RKO (cell line): ENCODE measurements around the gene GNB1L.
"Not testable (repeated sequence)": the region's sequence is repeated elsewhere in the genome, so short reads cannot be mapped to it uniquely, and the experiment has no call there.

ENCODE experiments used
- DNase-seq: peaks from one replicate; pipeline ENCODE4 v3.0.0-alpha.2; 2016; ENCODE audit warnings: low spot score

GNB1L gene

GRCh38 chr22:19795617-19796008, 59.1 kb downstream of the GNB1L start:
- no peak for DNase-seq

DNA sequence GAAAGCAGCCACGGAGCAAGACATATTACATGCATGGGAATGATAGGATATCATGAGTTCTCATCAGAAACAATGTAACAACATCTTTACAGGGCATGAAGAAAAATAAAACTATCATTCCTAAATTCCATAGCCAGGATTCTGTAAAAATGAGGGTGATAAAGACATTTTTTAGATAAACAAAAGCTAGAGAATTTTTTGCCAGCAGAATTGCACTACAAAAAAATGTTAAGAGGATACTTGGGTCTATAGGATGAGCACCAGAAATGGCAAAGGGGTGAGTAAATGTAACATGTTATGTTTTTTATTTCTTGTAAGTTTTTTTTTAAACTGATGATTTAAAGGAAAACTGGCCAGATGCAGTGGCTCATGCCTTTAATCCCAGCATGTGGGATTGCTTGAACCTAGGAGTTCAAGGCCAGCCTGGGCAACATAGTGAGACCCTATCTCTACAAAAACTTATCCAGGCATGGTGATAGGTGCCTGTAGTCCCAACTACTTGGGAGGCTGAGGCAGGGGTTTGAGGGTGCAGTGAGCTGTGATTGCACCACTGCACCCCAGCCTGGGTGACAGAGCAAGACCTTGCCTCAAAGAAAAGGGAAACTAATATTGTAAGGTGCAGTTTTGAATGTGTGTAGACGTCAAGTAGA, 60.9 kb downstream of the GNB1L start:
- DNase-seq = no peak

DNA sequence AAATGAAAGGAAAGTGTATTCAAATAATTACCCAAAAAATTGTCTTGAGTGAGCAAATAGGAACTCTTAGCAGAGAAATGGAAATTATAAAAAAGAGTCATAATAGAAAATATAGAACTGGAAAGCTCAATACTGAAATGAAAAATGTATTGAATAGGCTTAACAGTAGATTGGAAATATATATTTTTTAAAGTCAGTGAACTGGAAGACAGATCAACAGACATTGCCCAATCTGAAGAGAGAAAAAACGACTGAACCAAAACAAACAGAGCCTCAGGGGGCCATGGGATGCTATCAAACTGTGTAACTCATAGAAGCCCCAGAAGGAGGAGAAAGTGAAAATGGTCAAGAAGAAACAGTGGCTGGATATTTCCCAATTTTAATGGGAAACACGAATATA, 61.5 kb downstream of the GNB1L start:
- DNase-seq = no peak

GRCh38 chr22:19792383-19792896, 62.2 kb downstream of the GNB1L start:
- DNase-seq = not testable (repeated sequence)

- DNase-seq = no peak
Observed at GRCh38 chr22:19791894-19792293, 62.8 kb downstream of the GNB1L start.

DNA sequence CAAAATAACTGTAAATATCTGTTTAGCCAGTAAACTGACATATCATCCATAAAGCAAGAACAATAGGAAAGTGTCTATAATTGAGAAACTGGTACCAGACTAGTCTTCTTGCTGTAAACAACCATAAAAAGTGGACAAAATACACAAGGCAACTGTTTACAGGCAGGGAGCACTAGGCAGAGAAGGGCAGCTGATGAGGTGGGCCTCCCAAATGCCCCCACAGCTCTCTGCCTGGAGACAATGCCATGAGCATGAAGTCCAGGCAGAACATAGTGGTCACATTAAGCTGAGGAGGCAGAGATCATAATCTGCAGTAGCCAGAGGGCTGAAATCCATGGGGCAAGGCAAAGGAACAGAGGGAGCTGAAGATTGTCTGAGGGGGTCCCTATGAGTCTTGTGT, 63.4 kb downstream of the GNB1L start:
- no peak for DNase-seq

DNA sequence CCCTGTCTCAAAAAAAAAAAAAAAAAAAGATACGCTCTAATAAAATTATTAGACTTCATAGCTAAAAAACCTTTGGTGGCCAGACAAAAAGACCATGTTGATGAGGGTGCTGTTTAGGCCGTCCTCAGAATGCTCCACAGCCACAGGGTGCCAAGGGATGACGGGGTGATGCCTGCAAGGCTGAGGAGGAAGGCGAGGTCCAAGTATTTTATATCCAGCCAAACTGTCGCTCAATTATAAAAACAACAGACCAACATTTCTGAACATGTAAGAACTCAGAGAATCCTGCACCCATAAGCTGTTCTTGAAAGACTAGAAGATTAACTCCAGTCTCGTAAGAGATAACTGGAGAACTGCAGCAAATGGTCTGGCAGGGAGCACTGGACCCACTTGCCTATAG, 64.8 kb downstream of the GNB1L start:
- no peak for DNase-seq

DNA sequence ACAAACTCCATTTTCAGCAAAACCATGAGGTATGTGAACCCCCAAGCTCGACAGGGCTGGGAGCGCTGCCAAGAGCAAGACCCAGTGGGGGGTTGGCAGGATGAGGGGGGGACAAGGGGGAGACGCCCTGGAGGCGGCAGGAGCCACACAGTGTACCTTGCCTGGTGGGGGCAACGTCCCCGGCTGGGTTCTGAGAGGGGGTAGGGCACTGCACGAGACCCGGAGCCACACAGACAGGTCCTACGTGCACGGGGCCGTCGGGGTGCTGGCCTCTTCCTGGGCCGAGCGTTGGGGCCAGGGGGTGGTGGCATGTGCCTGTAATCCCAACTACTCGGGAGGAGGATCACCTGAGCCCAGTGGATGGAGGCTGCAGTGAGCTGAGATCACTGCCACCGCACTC, 65.3 kb downstream of the GNB1L start:
- no peak for DNase-seq

DNA sequence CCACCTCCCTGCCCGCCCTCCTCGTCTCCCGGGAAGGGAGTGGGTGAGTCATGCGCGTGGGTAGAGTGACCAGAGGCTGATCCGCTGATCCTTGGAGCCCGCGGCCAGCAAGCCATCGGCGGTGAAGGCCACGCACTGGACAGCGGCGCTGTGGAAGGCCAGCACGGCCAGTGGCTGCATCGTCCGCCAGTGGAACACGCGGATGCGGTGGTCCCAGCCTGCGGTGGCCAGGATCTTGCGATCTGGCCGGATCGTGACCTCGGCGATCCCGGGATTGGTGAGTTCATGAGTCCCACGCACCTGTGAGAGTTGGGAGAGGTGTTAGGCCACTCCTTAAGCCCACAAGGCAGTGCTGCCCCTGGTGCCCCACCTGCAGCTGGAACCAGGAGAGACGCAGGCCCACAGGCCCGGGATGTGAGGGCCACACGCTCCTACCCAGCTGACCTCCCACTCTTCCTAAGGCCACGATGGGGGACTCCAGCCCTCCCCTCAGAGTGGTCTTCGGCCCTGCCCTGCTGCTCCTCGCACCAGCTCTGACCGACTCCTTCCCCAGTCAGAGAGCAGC, 65.9 kb downstream of the GNB1L start:
- no peak for DNase-seq

GRCh38 chr22:19787849-19788141, 66.9 kb downstream of the GNB1L start:
- DNase-seq = no peak

GRCh38 chr22:19786959-19787848, 67.5 kb downstream of the GNB1L start:
- DNase-seq = no peak

DNA sequence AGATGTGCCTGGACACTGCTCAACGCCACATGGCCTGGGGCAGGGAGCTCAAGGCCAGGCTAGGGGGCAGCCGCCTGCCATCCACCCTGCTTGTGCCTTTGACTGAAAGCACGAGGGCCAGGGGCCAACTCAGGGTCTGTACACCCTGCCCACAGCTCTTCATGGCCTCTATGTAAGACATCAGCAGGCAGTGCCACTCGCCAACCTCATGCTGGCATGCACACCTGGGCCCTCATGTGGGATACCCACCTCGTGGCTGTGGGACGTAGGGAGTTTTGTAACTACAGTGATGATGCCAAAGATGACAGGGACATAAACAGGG, 68.4 kb downstream of the GNB1L start:
- no peak for DNase-seq

GRCh38 chr22:19785461-19786263, 69.0 kb downstream of the GNB1L start:
- no peak for DNase-seq

DNA sequence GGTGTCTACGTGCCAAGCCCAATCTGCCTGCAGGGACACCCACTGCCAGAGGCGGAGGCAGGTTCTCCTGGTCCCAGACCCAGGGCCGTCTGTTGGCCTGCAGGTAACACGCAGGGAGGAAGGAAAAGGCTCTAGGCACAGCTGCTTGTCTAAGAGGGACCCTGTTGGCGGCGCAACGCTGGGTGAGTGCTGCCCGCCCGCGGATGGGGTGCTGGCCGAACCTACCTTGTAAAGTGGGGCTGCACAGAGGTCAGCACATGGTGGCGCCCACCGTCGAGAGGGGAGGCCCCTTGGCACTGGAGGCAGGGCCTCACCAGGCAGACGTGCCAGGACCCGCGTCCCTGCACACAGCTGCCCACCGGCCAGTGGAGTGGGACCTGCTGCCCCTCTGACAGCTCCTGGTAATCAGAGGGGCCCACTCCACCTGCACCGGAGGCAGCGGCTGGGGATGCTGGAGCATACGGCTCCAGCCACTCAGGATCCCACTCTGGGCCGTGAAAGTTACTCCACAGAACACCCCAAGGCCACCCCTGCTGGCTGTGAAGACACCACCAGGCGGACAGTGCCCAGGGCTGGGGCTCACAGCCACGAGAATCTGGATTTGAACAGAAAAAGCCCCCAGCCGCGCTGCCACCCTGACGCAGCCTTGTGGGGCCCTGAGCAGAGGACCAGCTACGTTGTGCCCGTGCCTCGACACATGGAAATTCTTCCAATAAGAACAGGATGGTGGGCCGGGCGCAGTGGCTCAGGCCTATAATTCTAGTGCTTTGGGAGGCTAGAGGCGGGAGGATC, 70.1 kb downstream of the GNB1L start:
- DNase-seq = no peak

DNA sequence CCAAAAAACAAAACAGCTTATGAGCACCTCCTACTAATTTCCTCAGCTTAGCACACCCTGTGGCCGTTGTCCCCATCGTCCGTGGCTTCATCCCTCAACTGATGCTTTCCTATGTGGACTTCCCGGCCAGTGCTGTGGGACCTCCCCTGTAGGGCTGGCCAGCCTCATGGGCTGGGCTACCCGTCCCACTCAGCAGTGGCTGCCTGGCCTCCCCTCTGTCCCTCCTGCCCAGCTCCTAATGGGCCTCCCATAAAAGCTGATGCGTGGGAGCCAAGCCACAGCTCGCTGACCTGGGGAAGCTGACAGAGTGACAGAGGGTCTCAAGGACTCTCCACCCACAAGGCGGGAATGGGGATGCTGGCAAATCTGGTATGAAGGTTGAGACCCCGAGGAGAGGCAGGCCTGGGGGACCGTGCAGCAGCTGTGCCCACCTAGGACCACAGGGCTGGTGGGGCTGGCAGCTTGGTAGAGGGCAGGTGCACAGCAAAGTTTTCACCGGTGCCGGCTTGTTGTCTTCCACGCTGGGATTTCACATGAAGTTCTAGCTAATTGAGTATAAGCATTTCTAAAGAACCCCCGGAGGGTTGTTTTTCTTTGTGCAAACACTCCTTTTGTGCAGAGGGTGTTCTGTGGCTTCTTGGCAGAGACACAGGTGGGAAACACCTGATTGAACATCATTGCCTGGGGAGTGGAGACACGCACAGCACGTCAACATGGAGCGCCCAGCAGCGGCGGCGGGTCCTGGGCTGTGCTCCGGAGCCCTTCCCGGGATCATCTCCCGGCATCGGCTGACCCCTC, 70.9 kb downstream of the GNB1L start:
- DNase-seq = no peak

GRCh38 chr22:19782533-19782932, 72.1 kb downstream of the GNB1L start:
- DNase-seq = no peak

GRCh38 chr22:19779685-19780268, 74.9 kb downstream of the GNB1L start:
- no peak for DNase-seq

GRCh38 chr22:19779011-19779421, 75.7 kb downstream of the GNB1L start:
- DNase-seq = no peak

DNA sequence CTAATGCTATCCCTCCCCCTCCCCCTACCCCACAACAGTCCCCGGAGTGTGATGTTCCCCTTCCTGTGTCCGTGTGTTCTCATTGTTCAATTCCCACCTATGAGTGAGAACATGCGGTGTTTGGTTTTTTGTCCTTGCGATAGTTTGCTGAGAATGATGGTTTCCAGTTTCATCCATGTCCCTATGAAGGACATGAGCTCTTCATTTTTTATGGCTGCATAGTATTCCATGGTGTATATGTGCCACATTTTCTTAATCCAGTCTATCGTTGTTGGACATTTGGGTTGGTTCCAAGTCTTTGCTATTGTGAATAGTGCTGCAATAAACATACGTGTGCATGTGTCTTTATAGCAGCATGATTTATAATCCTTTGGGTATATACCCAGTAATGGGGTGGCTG, 77.5 kb downstream of the GNB1L start:
- DNase-seq = not testable (repeated sequence)

DNA sequence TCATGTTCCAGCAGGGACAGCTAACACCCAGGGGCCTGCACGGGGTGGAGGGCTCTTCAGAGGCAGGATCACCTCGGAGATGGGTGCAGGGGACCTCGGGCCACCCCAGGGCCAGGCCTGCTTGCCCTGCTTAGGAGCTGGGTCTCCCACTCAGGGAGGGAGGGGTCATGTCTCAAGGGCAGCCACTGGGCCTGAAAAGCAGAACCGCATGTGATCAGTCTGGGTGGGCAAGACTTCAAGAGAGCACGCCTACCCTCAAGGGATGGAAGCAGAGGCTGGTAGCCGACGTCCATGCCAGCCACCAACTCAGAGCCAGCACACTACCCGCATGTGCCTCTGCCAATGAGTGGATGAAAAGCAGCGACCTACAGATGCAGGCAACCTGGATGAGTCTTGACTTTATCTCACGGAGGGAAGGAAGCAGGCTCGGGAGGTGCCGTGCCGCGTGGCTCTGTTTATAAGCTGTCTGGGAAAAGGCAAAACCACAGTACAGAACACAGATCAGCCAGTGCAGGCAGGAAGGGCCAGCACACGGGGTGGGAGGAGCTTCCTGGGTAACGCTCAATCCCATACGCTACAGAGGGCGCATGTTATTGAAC, 78.1 kb downstream of the GNB1L start:
- DNase-seq = no peak
